Activated CD4-positive, alpha-beta T cell treated with anti-CD3 and anti-CD28 coated beads for 4 hours (primary cell): ENCODE results near the gene C19orf81.

Source experiments
- DNase-seq, 2 donors: peaks; one replicate each; pipeline ENCODE4 v3.0.0-alpha.2; 2020

C19orf81 gene

GRCh38 chr19:50629801-50630200 lies 19.4 kb upstream of the C19orf81 start:
- no peak for DNase-seq

GRCh38 chr19:50632151-50632835 lies 17.0 kb upstream of the C19orf81 start:
- DNase-seq: no peak

- no peak for DNase-seq
These were observed 15.9 kb upstream of the C19orf81 start for GRCh38 chr19:50633359-50633758.

GRCh38 chr19:50633973-50634372 lies 15.3 kb upstream of the C19orf81 start:
- DNase-seq: no peak

- no peak for DNase-seq
These were observed 12.7 kb upstream of the C19orf81 start for GRCh38 chr19:50636317-50637085.

- DNase-seq: no peak
These were observed 10.6 kb upstream of the C19orf81 start for GRCh38 chr19:50638600-50638999.

GRCh38 chr19:50639121-50640112 lies 9.8 kb upstream of the C19orf81 start, which contains the start of gene SYT3:
Gene SYT3 (minus strand): TSS chr19:50639881. CDS start chr19:50637411, 2,470 bp downstream.
- DNase-seq: peak; percentile 9 to 13

- no peak for DNase-seq
These were observed 8.9 kb upstream of the C19orf81 start for GRCh38 chr19:50640368-50640767.

- DNase-seq: no peak
These were observed 4.8 kb upstream of the C19orf81 start for GRCh38 chr19:50644315-50644915.

- no peak for DNase-seq
These were observed 4.1 kb upstream of the C19orf81 start for GRCh38 chr19:50645107-50645506.

GRCh38 chr19:50646074-50646807 lies 3.0 kb upstream of the C19orf81 start:
- no peak for DNase-seq

- DNase-seq: no peak
These were observed 1.2 kb upstream of the C19orf81 start for GRCh38 chr19:50647879-50648615.

- DNase-seq: no peak
These were observed 586 bp upstream of the C19orf81 start for GRCh38 chr19:50648659-50649058.

- no peak for DNase-seq
These were observed 1.9 kb downstream of the C19orf81 start for GRCh38 chr19:50651174-50651573.

- DNase-seq: no peak
These were observed 3.5 kb downstream of the C19orf81 start for GRCh38 chr19:50652722-50653121.

- DNase-seq: no peak
These were observed 5.6 kb downstream of the C19orf81 start for GRCh38 chr19:50654882-50655281.

GRCh38 chr19:50657222-50657669 lies 8.0 kb downstream of the C19orf81 start:
- DNase-seq: no peak

GRCh38 chr19:50657712-50658440 lies 8.6 kb downstream of the C19orf81 start:
- peak; percentile 68 to 75 for DNase-seq

- peak; percentile 25 to 32 for DNase-seq
These were observed 9.4 kb downstream of the C19orf81 start for GRCh38 chr19:50658441-50659317.
